Suppressor macrophage treated with lipopolysaccharide for 1 hour (primary cell): ENCODE measurements around the gene TMEM37.

ENCODE experiments used
- DNase-seq, 3 donors: peaks; one replicate each; pipeline ENCODE4 v3.0.0-alpha.2; 2020 to 2022

The TMEM37 gene

DNA sequence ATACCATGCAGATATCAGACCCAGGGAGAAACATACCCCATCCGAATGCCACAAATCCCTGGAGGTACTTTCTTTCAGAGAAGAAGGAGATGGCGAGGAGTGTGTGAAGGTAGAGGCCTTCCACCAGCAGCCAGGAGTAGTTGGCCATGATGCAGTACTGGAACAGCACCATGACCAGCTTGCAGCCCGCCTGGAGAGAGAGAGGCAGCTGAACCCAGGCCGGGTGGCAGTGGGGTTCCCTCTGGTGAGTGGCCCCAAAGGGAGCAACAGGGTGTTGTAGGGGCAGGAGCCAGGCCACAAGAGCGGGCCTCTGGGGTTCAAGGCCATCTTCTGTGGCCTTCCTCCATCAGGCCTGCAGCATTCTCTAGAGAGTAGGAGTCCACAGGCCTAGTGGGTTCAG is 30.2 kb downstream of the TMEM37 start:
- DNase-seq = no peak

DNA sequence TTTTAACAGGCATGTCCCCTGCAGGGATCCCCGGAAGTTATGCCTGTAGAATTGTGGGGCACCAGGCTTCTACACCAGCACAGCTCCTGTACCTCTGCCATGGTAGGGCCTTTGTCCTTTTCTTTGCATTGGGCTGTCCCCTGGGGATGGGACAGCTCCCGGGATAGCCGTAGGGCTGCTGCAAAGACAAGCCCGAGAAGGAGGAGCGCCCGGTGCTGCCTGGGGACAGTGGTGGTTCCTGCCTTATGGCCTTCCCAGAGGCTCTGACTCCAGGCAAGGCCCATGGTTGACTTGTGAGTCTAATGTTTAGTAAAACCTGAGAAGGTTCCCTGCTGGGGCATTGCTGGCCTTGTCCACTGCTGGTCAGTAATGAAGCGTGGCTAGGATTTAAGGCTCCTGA is 30.9 kb downstream of the TMEM37 start:
- DNase-seq = no peak

DNA sequence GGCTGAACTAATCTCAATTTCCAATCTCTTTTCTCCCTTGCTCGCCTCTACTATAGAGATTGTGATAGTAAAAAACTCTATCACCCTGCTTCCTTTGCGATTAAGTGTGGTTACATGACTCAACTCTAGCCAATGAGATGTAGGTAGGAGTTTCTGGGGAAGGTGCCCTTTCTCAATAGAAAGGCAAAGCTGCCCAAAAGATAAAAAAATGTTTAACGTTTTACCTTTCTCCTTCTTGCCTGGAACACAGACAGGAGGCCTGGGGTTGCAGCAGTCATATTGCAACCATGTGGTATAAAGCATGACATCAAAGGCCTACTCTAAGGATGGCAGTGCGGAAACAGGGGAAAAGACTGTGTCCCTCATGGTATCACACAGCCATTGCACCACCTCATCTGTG is 31.5 kb downstream of the TMEM37 start:
- no peak for DNase-seq

DNA sequence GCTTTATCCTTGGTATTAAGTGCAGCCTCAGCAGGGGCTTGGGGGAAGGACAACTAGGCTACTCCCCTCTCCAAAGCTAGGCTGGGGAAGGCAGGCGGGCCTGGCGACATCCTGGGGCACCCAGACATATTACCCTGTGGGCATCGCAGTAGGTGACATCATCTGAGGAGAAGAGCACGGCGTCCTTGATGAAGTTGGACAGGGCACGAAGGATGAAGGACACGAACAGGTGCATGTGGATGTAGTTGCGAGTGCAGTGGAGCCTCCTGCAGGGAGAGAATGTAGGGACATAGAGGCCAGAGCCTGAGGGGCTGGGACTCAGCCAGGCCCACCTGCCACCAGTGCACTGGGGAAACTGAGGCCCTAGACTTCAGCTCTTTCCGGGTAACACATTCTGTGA is 32.3 kb downstream of the TMEM37 start:
- no peak for DNase-seq

DNA sequence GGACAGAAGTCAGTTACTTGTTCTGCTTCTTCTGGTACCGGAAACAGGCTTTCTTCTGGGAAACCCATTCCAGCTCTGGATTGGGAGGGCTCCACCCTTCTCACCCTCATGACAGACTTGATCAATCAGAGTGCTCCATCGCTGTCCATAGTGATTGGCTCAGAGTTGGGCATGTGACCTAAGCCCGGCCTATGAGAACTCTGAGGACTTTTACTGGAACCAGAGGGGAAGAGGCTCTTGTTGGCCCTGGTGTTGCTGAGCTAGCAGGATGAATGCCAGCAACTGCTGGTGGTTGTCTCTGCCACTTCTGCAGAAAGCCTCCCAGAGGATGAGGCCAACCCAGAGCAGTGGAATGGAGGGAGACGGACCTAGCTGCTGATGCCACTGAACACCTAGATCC is 33.3 kb downstream of the TMEM37 start:
- DNase-seq = no peak

DNA sequence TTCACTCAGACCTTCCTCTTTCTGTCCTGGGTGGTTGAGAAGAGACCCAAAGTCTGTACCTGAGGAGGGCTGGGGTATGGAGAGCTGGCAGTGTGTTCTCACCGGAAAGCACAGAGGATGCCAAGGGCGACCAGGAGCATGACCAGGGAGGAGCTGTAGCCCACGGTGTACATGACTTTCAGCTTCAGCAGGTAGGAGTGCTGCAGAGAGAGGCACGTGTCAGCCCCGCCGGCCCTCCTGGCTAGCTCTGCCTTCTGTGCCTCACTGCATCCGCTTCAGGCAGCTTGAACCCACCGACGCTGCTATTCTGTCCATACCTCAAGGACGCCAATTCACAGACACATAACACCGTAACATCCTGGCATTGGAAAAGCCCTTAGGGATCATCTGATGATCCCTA is 34.0 kb downstream of the TMEM37 start:
- no peak for DNase-seq

DNA sequence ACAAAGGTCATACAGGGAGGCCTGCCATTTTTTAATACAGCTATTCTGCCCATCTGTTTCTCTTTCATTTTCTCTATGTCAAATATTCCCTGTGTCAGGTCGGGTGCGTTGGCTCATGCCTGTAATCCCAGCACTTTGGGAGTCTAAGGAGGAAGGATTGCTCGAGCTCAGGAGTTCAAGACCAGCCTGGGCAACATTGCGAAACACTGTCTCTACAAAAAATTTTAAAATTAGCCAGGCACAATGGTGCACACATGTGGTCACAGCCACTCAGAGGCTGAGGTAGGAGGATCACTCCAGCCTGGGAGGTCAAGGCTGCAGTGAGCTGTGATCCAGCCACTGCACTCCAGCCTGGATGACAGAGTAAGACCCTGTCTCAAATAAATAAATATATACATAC is 34.7 kb downstream of the TMEM37 start:
- DNase-seq = no peak

DNA sequence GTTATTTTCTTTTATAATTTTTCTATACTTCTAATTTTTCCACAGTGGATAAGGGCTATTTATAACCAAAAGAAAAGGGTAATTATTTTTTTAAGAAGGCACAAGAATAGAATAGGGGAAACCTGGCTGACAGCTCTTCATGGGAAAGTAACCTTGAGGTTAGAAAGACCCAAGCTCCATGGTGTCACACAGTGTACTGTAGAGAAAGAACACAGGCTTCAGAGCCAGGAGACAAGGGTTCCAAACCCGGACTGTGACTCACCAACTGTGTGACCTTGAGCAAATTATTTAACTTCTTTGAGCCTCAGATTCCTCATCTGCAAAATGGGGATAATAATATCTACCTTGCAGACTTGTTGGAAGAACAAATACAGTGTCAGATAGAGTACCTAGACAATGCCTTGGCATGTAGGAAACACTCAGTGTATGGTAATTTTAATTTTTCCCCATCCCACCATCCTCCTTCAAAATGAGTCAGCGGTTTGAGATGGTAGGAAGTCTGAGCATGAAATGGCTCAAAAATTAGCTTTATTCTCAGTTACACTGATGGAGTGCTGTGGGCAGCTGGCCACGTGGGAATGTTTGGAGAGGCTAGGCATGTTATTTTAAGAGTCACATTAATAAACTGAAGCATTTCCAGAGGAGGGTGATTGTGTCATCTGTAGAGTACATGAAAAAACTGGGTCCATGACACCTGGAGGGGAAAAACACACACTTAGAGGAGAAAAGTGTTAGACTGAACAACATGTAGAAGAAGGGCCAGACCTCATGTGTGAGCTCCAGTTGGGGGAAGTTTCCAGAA is 36.7 kb downstream of the TMEM37 start:
- no peak for DNase-seq

DNA sequence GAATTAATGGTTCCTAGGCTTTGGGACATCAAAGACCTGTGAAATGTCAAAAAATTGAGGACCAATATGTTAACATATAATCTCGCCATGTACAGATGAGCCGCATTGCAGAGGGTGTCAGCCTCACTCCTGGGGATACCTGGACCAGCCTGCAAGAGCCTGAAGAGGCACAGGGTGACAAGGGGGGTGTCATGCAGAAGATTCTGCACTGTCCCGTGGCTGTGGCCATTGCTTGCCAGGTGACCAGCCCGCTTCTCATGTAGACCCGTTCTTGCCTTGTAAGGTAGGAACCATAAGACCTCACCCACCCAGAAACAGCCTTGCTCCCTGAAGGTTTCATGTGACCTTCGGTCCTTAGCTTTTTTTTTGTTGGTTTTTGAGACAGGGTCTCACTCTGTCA is 37.5 kb downstream of the TMEM37 start:
- DNase-seq = no peak

DNA sequence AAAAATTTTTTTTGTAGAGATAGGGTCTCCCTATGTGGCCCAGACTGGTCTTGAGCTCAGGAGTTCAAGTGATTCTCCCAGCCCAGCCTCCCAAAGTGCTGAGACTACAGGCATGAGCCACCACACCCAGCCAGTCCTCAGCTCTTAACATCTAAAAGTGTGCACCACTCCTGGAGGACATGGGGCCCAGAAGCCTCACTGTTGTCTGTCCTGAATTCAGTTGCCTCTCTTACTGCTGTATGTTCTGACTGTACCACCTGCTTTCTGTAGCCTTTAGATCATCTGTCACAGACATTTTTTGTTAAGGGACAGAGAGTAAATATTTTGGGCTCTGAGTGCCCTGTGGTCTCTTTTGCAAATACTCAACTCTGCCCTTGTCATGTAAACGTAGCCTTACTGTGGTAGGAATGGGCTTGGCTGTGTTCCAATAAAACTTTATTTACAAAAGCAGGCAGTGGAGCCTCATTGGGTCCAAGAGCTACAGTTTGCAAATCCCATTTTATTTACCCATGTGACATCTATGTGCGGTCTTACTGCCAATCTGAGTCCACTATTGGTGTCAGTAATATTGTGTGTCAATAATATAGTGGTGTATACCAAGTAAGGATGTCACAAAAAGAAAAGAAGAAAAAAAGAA is 38.1 kb downstream of the TMEM37 start:
- DNase-seq = no peak

DNA sequence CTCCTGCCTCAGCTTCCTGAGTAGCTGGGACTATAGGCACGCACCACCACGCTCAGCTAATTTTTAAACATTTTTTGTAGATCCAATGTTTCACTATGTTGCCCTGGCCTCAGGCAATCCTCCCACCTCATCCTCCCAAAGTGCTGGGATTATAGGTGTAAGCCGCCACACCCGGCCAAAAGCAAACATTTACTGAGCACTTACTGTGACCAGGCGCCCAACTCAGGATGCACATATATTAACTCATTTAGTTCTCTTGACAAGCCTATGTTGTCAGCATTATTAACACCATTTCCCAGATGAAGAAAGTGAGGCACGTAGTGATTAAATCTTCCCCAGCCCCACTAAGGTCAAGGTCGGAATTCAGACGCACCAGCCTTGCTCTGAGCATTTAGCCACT is 41.1 kb downstream of the TMEM37 start:
- no peak for DNase-seq

DNA sequence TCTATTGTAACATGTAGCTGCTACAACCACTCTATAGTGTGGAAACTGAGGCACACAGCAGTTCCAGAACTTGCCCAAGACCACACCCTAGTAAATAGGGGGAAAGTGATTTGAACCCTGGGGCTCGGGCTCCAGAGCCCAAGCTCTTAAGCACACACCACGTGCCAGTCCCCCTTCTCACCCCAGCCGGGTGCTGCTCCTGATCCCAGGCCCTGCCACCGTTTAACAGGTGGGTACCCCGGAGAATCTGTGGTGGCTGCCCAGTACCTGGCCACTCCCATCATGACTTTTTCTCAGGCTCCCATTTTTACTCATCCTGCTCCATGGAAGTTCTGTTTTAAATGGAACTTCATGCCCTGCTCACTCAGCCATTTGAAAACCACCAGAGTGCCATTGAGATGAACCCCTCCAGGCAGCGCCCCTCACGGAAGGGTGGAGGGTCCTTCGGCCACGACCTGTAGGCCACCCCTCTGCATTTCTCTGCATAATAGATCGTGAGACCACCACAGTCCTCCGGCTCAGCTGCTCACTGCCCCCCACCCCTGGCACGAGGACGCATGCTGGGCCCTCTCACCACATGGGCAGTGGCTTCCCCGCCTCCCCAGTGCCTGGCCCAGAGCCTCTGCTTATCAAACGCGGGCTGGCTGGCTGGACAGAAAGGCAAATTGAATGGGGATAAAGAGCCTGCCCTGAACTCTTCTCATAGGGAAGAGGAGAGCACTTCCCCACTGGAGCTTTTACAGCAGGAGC is 42.1 kb downstream of the TMEM37 start:
- no peak for DNase-seq

DNA sequence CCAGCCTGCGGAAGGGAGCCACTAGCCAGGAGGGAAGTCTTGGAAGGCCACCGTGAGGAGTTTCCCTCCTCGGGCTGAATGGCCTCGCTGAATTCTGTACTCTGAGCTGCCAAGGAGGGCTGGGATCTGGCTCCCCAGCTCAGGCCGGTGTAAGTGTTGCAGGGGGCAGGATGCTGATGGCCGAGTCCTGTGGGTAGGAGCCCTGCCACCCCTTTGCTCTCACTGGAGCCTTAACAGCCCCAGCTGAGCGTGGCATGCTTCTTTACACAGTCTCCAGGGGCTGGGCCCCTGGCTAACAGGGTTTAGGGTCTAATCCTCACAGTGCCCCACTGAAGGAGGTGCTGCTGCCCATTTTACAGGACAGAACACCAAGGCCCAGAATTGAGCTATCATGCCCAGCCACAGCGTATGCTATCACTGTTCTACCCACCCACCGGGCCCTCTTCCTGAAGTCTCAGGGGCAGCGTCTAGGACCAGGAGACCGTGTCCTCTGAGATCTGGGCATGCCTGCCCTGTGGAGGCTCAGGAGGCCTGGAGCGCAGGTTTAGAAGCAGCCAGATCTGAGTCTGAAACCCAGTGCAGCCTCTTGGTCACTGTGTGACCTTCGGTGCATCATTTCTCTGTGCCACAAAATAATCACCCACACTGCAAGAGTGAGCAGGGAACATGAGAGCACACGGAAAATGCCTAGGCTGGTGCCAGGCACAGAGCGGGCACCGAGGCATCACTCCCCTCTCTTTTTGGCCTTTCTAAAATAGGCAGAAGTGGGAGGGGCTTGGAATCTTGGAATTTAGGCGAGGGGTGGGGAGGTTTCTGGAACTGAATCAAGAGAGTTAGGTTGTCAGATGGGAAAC is 42.9 kb downstream of the TMEM37 start:
- DNase-seq = no peak

DNA sequence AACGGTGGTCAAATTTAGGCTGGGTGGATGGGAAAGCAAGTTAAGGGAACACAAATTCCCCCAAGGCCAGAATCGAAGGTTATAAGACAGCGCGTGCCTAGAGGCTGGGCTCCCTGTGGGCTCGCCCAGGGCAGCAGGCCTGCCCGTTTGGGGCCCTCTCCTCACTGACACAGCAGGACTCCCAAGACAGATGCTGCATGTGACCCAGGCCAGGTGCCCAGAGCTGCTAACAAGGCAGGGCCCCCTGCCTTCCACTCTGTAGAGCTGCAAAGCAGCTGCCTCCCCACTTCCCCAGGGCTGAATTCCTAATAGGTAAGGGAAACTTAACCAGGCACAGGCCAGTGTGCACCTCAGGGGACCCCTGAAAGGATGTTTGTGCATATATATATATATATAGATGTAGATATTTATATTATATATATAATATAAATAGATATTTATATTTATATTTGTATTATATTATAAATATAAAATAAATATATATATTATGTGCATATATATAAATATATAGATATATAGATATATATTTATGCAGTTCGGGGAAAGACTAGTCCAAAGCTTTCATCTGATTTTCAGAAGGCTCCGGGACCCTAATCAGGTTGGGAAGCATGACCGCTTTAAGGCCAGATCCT is 43.7 kb downstream of the TMEM37 start:
- DNase-seq = no peak

DNA sequence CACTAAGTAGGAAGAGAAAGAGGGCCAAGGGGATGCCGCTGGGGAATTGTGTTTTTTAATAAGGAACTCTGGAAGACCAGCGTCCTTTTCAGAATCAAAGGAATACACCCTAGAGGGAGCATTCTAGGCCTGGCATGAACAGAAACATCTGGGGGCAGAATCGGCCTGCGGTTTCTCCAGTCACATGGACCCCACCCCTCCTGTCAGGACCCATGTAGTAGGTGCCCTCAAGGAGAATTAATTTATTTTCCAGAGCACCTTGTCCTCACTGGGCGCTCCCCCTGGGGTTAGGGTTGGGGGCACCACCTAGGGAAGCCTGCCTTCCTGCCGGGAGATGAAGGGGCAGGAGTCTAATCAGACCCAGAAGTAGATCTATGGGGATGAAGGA is 44.2 kb downstream of the TMEM37 start:
- DNase-seq = no peak

DNA sequence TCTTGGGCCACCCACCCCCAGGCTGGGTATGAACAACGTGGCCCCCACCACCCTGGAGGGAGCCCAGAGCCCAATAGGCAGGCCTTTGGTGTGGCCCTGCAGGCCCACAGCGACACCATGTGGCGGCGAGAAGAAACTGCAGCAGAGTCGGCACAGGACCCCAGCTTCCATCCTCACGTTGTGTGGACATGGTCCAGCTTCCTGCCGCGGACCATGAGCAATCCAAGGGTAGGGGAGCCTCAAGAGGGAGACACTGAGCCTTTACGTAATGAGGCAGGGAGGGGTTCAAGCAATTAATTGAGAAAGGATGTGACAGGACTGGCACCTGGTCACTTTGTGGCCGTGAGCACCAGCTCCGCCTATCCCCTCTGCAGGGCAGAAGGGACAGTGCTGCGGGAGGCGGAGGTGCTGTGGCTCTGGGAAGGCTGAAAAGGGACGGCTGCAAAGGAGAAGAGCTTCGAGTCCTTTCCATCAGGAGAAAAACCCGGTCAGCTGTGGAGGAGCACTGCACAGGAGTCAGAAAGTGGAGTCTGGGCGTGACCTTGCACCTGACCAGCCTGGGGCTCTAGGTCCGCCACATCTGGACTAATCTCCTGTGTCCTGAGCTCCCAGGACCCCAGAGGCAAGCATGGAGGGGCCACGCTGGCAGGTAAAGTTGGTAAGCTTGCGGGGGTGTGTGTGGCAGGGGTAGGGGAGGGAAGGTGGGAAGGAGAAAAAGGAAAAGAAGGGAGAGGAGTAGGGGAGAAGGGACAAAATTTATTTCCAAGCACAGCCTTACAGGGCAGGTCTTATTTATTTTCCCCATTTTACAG is 44.9 kb downstream of the TMEM37 start:
- peak; percentile 60 to 76 (median 75) for DNase-seq

DNA sequence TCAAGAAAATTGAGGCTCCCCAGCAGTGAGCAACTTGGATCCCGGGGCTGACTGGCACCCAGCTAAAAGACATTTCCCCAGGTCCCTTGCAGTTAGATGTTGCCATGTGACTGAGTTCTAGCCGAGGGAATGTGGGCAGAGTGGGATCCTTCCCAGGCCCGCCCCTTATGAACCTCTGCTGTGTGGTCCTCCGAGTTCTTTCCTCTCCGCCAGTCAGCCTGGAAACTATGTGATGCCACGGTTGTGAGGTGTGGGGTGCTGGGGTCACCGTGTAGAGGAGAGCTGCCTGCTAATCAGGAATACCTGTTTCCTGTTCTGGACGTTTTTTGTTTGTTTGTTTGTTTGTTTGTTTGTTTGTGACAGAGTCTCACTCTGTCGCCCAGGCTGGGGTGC is 45.5 kb downstream of the TMEM37 start:
- no peak for DNase-seq

DNA sequence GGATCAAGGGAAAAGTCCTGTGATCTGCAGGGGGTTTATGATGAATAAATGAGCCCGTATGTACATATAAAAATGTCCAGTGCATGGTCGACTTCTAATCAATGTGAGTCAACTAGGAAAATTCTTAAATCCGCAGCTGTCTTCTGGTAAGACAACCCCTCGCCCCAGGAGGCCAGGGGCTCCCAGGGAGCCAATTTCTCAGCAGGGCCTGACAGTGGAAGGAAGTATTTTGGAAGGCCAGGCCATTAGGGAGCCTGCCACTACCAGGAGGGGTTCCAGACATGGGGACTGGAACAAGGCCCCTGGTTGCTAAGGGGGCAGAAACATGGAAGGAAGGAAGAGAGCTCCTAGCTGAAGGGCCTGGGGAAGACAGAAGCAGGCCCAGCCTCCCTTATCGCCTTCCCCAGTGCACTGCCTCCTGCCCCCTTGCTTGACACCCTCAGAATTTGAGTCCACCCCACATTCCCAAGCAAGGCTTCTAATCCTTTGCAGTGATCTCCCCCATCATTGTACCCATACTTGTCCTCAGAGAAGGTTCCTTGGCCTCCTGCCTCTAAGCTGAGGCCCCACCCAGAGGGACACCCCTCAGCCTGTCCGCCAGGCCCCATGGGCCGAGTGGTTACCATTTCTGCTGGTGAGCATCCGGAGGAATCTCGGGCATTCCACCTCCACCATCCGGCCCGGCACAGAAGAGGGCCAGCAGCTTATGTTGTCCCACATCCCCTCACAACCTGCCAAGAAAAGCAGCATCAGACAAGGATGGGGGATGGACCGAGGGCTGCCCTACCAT is 46.7 kb downstream of the TMEM37 start:
- no peak for DNase-seq

DNA sequence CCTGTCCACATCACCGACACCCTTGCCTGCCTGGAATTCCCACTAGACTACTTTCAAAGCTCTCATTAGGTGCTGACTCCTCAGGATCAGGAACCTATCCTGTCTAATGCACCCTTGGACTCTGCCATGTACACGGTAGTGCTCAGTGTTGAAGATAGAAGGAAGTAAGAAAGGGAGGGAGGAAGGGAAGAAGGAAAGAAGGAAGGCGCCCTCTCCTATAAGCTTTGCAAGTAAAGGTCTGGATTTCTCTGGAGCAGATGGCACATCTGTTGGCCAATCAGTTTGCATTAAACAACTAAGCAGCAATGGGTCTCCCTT is 47.3 kb downstream of the TMEM37 start:
- no peak for DNase-seq

DNA sequence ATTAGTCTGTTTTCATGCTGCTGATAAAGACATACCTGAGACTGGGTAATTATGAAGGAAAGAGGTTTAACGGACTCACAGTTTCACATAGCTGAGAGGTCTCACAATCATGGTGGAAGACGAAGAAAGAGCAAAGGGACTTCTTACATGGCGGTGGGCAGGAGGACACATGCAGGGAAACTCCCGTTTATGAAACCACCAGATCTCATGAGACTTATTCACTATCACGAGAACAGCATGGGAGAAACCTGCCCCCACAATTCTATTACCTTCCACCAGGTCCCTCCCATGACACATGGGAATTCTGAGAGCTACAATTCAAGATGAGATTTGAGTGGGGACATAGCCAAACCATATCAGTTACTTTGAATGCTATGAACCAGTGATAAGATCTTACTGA is 48.5 kb downstream of the TMEM37 start:
- DNase-seq = no peak

DNA sequence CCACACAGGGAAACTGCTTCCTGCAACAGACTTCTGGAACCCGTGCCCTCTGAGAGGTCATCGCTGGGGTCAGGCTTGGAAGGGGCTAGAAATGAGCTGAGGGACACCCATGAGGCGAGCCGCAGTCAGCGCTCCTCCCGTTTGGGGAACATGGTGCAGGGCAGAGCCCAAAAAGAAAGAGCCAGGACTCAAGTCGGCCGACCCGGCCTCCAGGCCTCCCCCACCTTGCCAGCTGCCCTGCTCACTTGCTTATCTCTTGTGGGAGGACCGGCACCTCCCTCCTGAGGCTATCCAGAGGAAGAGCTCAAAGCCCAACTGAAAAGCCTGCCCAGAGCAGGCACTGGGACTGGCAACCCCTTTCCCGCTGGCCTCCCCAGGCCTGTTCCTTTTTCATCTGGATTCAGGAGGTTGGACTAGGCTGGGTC is 49.1 kb downstream of the TMEM37 start:
- no peak for DNase-seq
